MV-4-11 (cell line): ENCODE results near the gene PKN2.
A peak's percentile ranks its signal among the peaks of the same experiment; 100 is the strongest.

Experiments
- DNase-seq: peaks from one replicate; lab custom pipeline; 2025; lab: John Stamatoyannopoulos, UW

PKN2 gene

DNA sequence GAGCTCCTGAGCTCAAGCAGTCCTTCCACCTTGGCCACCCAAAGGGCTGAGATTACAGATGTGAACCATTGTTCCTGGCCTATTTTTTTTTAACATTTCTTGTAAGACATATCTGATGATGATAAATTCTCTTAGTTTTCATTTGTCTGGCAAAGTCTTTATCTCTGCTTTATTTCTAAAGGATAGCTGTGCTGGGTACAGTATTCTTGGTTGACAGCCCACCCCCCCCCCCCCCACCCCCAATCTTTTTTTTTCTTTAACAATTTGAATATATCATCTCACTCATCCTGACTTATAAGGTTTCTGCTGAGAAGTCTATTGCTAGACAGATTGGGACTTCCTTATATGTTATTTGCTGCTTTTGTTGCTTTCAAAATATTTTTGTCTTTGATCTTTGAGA lies 51.3 kb downstream of the PKN2 start:
- DNase-seq: no peak

DNA sequence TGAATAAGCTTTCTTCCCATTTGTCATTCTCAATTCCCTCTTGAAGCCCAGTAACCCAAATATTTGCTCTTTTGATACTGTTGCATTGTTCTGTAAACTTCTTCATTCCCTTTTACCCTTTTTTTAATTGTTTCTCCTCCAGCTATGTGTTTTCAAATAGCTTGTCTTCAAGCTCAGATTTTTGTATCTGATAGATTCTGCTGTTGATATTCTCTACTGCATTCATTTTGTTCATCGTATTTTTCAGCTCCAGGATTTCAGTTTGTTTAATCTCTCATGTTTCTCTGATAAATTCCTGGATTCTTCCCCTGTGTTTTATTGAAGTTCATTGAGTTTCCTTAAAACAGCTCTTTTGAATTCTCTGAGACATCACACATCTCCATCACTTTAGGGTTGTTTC lies 51.8 kb downstream of the PKN2 start:
- DNase-seq: no peak

DNA sequence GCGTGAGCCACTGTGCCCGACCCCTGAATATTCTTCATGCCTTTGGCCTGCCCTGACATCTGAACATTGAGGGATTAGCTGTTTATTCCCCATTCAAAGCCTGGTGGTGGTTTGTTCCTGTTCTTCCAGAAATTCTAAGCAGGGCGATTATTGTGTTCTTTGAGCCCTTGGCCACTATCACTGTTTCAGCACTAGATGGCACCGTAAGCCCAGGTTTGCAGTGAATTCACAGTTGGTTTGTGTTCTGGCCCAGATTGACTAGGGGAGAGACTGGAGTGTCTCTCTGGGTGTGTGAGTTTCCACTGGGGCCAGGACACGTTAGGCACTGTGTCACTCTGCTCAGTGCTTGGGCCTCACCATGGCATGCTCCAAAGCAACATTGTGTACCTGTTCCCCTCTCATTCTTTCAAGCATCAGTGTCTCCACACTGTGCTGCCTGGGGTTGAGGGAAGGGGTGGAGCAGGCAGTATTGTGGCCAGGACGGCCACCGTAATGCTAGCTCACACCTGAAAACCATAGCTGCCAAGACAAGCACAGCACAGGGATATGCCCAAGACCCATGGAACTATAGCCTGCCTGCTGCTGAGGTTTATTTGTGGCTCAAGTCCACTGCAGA lies 52.7 kb downstream of the PKN2 start:
- peak; percentile 64 for DNase-seq

DNA sequence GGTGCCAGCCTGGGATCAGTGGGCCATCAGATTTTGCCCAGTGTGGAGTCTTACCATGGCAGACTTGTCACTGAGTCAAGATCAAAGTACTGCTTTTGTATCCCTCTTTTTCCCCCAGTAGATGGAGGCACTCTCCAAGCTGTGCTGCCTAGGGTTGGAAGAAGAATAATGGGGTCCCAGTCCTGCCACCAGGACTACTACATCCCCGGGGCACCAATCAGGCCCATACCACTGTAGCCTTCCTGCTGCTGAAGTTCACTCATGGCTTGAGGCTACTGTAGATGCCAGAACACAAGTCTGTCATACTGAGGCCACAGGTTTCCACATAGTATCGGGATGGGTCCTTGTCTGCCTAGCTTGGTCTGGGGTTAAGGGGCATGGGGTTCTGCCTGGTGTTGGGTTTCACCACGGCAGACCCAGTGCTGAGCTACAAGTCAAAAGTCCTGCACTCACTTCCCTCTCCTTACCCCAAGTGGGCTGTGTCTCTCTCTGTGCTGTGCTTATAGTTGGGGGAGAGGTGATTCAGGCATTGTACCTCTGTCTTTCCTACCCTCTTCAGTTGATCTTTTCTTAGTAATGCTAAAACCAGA lies 53.4 kb downstream of the PKN2 start:
- DNase-seq: no peak

DNA sequence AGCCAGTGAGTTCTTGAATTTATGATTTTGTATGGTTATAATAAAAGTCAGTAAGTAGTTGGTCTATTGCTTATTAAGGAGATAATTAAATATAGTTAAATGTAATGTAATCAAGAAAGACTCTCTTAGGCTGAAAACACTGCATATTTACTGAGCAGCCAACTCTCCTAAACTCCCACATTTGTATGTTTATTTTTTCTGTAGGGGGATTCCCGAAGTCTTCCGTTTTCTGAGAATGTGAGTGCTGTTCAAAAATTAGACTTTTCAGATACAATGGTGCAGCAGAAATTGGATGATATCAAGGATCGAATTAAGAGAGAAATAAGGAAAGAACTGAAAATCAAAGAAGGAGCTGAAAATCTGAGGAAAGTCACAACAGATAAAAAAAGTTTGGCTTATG lies 56.7 kb downstream of the PKN2 start:
- no peak for DNase-seq

DNA sequence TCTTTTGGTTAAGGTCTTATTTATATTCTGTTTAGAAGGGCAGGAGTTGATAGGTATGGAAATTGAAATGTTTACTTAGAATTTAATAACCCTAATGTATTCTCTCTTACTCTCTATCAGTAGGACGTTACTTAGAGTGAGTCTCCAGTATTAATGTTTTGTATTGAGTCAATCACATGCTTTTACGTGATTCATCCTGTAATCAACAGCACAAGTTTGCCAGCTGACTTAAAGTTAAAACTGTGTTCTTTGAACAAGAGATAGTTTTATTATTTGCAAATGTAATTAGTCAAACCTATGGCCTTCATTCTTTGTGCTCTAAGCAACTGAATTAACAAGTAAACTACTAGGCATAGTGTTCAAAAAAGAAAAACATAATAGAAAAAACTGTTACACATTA lies 57.3 kb downstream of the PKN2 start:
- DNase-seq: no peak

DNA sequence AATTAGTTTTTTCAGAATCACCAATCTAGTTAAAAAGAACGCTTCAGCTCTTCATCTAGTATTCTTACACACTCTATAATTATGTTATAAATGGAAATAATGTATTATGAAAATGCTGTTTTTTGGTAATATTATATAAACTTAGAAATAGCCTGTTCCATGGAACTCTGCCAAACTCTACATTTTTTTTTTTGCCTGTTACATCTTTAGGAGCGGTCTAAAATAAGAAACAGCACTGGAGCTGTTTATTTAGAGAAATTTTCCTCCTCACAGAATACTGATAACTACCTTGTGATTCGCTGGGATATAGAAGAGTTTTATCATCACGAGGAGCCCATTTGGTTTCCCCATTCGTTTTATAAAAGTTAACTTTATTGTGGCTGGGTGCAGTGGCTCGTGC lies 58.5 kb downstream of the PKN2 start:
- DNase-seq: no peak

DNA sequence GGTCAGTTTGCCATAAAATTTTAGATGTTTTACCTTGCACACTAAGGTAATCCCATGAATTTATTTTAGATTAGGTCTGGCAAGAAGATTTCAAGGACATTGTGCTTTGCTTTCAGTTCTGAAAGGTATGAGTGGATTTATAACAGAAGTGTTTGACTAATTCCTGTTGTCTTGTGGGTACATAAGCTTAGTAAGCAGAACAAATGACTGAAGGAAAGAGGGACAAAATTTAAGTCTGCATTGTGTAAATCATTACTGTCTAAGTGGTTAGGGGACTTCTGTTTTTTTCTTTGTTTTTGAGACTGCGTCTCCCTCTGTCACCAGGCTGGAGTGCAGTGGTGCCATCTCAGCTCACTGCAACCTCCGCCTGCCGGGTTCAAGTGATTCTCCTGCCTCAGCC lies 60.1 kb downstream of the PKN2 start:
- peak; percentile 53 for DNase-seq

DNA sequence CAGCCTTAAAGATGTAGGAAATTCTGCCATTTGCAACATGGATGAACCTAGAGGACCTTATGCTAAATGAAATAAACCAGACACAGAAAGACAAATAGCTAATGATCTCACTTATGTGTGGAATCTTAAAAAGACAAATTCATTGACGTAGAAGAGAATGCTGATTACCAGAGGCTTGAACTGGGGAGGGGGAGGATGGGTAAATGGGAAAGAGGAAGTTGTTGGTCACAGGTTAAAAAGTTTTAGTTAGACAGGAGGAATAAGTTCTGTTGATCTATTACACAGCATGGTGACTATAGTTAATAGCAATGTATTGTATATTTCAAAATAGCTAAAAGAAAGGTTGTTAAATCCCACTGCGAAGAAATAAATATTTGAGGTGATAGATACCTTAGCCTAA lies 62.8 kb downstream of the PKN2 start:
- no peak for DNase-seq

DNA sequence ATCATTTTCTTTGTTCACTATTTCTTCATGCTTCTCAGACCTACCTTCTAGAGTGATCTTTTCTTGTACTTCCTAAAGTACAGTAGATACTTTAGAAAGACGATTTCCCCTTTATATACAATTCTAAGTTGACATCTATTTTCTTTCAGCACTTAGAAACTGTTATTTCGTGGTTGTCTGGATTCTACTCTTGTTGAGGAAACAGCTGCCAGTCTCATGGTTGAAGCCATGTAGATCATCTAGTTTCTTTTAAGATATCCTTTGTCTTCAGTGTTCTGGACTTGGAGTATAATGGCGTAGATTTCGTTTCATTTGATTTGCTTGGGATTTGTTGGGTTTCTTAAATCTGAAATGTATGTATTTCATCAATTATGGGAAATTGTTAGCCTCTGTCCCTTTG lies 67.6 kb downstream of the PKN2 start:
- DNase-seq: peak; percentile 55

DNA sequence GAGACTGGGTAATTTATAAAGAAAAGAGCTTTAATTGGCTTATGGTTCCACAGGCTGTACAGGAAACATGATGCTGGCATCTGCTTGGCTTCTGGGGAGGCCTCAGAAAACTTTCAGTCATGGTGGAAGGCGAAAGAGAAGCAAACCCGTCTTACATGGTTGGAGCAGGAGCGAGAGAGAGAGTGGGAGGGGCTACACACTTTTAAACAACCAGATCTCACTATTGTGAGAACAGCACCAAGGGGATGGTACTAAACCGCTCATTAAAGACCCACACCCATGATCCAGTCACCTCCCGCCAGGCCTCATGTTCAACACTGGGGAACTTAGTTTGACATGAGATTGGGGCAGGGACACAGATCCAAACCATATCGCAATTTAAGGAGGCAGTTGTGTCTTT lies 69.4 kb downstream of the PKN2 start:
- DNase-seq: no peak

DNA sequence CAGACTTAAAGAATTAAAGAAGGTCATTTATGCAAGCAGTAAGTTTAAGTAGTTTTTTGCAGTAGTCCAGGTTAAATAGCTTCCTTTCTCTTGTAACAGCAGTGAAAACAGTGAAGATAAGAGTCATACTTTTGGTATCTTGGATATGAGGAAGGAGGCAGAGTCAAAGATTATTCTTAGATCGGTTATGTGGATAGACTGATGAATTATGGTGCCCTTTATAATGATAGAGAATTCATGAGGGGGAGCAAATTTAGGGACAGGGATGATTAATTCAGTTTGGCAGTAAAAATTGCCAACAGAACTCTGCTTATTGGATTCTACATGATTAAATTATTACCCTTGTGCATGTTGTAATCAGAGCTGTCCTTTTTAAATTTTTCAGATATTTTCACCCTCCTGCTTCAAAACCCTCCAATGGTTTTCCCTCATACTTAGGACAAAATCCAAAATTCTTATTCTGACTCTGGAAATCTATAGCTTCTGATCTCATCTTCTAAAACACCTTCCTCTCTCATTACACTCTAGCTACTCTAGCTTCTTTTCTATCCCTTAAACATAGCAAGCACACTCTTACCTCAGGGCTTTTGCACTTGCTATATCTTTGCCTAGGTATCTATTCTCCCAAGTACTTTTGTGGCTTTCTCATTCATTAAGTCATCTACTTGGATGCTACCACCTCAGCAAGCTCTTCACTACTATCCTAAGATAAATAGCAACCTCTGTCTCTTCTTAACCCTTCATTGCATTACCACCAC lies 79.8 kb downstream of the PKN2 start:
- no peak for DNase-seq

DNA sequence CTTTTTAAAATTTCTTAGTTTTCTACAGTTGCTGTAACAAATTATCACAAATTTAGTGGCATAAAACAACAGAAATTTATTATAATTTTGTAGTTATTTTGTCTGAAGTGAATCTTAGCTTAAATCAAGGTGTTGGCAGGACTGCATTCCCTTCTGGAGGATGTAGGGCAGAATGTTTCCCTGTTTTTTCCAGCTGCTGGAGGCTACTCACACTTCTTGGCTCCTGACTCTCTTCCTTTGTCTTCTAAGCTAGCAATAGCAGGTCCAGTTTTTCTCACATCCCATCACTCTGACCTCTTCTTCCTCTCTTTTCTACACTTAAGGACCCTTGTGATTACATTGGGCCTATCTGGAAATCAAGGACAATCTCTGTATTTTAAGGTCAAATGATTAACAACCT lies 84.1 kb downstream of the PKN2 start:
- DNase-seq: no peak

DNA sequence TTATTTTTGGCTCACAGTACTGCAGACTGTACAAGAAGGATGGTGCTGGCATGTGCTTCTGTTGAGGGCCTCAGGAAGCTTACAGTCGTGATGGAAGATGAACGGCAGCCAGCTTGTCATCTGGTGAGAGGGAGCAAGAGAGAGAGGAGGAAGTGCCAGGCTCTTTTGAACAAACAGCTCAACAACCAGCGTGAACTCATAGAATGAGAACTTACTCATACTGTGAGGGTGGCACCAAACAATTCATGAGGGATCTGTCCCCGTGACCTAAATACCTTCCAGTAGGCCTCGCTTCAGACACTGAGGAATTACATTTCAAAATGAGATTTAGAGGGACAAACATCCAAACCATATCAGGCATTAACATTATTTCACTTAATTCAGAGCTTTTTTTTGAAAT lies 84.7 kb downstream of the PKN2 start:
- DNase-seq: no peak

DNA sequence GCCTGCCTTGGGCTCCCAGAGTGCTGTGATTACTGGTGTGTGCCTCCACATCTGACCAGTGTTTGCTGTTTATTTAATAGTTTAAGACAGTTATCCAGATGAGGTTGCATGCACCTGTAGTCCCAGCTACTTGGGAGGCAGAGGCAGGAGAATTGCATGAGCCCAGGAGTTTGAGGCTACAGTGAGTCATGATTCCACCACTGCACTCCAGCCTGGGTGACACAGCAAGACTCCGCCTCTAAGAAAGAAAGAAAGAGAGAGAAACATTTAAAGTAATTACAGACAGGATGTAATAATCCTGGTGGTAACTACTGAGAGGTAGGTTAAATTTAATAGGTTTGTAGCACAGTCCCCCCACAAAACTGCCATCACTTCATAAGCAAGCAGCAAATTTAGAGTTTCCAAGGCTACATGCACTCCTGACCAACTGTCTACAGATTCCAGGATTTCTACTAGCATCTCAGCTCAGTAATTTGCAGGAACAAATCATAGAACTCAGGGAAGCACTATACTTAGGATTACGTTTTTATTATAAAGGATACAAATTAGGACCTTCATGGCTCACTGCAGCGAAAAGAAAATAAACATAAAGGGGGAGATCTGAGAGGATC lies 89.6 kb downstream of the PKN2 start:
- peak; percentile 11 for DNase-seq

DNA sequence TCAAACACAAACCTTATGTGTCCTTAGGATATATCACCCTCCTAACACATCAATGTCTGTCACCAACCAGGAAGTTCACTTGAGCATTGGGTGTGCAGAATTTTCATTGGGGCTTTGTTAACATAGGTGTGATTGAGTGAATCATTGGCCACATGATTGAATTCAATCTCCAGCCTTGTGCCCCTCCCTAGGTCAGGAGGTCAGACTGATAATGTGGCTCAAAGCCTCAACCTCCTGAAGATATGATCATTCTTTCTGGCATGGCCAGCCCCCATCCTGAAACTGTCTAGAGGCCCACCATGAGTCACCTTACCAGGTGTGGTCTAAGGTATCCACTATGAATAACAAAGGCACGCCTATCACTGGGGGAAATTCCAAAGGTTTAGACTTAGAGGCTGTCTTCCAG lies 90.1 kb downstream of the PKN2 start:
- DNase-seq: no peak

DNA sequence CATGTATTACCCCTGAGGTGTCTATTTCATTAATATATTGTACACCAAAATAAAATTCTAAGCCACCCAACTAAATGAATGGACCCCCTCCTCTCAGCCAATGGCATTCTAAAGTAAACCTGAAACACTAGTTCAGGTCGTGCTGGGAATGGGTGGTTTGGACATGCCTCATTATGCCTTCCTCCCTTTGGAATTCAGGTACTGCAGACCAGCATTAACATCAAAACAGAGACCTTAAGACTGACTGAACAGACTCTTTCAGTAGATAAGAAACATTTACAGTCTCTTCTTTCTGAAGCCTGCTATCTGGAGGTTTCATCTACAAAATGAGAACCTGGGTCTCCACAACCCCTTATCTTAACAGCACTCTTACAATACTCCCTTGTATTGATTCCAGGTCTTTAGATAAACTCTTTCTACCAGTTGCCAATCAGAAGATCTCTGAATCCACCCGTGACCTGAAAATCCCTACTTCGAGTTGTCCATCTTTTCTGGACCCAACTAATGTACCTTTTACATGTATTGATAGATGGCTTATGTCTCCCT lies 93.6 kb downstream of the PKN2 start:
- DNase-seq: no peak

DNA sequence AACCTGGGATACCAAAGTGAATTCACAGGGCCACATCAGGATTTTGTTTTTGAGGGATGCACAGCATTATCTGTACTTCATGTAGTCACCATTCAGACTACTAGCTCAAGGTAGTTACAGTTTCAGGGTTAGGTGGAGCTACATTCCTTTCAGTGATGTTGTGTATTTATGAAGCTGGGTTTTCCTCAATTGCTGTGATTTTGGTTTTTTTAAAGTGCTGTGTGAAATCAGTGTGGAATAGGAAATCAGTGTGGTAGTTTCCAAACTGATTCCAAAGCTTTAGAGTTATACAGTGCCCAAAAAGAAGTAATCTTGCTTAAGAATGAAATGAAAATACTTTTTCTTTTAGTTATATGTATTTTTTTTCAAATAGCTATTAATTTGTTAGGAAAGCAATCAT lies 95.8 kb downstream of the PKN2 start:
- no peak for DNase-seq

DNA sequence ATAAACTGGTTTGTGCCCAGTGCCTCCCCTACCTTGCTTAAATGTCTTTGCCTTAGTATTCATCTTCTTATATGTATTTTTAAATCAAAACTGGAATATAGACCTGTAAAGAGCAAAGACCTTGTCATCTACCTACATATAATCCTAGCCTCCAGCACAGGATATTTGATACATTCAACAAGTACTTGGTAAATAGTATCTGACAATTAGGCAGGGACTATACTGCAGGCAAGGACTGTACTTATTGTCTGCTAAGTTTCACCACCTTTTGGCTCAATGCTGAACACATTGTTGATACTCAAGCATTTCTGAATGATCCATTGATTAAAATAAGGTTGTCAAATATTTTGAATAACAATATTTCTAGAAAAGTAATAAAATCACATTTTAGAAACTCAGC lies 96.4 kb downstream of the PKN2 start:
- no peak for DNase-seq

DNA sequence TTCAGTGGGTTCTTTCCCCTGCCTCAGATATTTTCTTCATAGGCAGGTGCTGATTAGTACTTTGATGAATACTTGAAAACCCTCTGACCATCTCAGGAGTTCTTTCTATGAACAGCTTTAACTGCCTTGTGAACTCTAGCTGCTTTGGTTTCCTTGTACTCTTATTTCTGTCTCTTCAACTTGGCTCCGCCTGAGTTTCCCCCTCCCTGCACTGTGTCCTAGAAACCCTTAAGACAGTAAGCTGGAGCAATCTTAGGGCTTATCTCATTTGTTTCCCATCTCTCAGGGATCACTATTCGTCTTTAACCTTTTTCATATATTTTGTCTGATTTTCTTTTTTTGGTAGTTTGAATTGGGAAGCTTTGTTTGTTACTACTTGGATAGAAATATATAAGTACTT lies 99.1 kb downstream of the PKN2 start:
- DNase-seq: no peak

DNA sequence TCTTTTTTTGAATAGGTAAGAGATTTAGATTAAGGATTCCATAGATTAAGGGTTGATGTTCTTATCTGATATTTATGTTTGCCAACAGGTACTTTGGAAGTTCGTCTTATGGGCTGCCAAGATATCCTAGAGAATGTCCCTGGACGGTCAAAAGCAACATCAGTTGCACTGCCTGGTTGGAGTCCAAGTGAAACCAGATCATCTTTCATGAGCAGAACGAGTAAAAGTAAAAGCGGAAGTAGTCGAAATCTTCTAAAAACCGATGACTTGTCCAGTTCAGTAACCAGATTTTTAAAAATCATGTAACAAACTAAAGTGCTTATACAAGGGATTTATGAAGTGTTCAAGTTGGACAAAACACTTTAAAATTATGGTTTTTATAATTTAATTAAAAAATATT lies 100.5 kb downstream of the PKN2 start:
- peak; percentile 48 for DNase-seq

DNA sequence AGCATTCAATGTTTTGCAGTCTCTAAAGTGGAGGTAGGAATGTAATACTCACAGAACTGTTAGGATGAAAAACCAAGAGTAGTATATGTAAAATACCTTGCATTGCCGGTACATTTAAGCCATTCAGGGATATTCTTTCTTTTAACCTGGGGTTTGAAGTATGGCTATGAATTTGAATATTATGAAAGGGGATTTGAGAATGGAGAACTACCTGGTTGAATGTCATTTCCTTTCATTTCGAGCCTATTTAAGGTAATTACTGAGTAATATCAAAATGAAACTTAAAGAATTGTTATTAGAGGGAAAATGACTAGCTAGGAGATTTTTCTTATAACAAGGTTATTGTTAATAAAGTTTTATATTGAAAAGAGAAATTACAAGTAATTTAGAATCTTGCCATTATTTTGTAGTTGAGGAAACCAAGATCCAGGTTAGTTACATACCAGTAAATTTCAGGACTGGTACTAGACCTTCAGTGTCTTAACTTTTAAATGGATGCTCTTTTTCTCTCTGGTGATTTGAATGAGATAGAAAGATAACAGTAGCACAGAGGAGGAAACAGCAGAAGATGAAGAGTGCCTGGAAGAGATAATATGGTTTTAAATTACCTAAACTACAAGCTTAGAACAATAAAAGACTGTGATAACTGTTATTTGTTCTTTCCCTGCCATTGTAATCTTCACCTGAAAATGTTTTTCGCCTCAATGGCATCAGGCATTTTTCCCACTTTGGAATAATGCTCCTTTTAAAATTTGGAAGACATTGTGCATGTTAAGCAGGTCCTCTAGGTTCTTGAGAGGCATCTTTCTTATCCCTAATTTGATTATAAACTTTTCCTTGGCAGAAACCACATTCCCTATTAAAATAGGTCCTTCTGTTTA lies 103.2 kb downstream of the PKN2 start:
- no peak for DNase-seq
